ENCODE data around the gene SCLY. TPM values are rescaled to one million over a fixed set of nuclear protein-coding genes. Genes with fewer than 3 reads are reported as not detected.

The SCLY gene
- total RNA-seq, 3 donors from 2014 or later = 11.2 to 19.8 (median 19.5) TPM

- Histone ChIP-seq H3K4me3 (peak overlapping the region; percentile 74), H3K9me3 (no peaks in the 10 kb centered on the region), H3K4me1 (ENCODE audit: low read depth) (peaks cover 9% of the 10 kb centered on the region), H3K36me3 (ENCODE audit: low read depth) (no peaks in the 10 kb centered on the region)
- DNase-seq (no peak), ATAC-seq (no peak)
- no peak for TF ChIP-seq CTCF (IDR thresholded peaks at IDR 0.05)
- intact Hi-C loops (cut with DNase I, micrococcal nuclease) = no loop called here
These were observed 682 bp upstream of the SCLY start for GRCh38 chr2:238060096-238060541.

DNA sequence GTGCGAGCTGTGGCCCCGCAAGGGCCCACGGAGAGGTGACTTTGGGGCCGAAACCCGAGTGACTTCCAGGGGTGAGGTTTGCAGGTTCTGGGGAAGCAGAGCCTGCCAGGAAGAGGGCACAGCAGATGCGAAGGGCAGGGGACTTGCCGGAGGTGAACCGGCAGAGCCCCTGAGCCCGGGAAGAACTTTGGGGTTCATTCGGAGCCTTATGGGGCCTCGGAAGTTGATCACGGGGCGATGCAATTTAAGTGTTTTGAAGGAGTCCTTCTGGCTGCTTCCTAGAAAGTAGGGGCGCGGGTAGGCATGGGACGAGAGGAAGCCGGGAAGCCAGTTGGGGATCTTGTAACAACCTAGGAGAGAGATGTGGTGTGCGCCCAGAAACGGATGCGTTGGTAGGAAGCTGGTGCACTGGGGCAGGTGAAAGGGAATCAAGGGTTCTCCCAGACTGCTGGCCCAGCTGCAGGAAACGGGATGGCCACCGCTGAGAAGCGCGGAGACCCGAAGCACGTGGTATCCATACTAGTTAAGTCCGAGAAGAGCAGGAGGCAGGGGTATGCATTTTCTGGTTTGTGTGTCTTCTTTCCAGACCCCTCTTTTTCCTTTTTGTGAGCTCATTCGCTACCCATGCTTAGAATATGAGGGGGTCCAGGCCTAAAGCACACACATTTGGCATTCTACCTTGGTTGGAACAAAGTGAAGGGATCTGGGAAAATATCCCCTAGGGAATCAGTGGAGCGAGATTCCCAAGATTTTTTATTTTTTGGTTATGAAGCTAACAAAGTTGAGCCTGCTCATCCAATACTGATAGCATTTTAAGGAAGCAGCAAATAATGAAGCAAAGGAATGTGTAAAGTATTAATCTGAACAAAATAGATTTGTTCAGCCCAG lies 758 bp downstream of the SCLY start:
- ATAC-seq = peak; percentile 17
- Histone ChIP-seq H3K9me3 (no peaks in the 10 kb centered on the region), H3K4me1 (ENCODE audit: low read depth) (peaks cover 9% of the 10 kb centered on the region), H3K36me3 (ENCODE audit: low read depth) (no peaks in the 10 kb centered on the region), H3K4me3 (peak overlapping the region; percentile 74)
- TF ChIP-seq CTCF (IDR thresholded peaks at IDR 0.05) = no peak
- intact Hi-C loops (cut with DNase I, micrococcal nuclease) = no loop called here
- peak in 2 of 3 donors; percentile 38 to 60 for DNase-seq

GRCh38 chr2:238063414-238064189 lies 2.8 kb downstream of the SCLY start:
- TF ChIP-seq CTCF (IDR thresholded peaks at IDR 0.05) = no peak
- H3K4me1 ChIP-seq (ENCODE audit: low read depth) = peaks cover 9% of the 10 kb centered on the region
- intact Hi-C loops (cut with DNase I, micrococcal nuclease) = no loop called here
- DNase-seq (peak in 1 of 3 donors; percentile 30), ATAC-seq (no peak)
- H3K36me3 ChIP-seq (ENCODE audit: low read depth) = no peaks in the 10 kb centered on the region
- no peaks in the 10 kb centered on the region for H3K9me3 ChIP-seq
- H3K4me3 ChIP-seq = no peak overlapping the region

- DNase-seq (no peak), ATAC-seq (no peak)
- no peak for TF ChIP-seq CTCF (IDR thresholded peaks at IDR 0.05)
- Histone ChIP-seq H3K36me3 (ENCODE audit: low read depth) (no peaks in the 10 kb centered on the region), H3K4me1 (ENCODE audit: low read depth) (peaks cover 9% of the 10 kb centered on the region), H3K9me3 (no peaks in the 10 kb centered on the region), H3K4me3 (no peak overlapping the region)
- intact Hi-C loops (cut with DNase I, micrococcal nuclease) = no loop called here
These were observed 3.6 kb downstream of the SCLY start for GRCh38 chr2:238064376-238064775.

GRCh38 chr2:238065071-238065846 lies 4.5 kb downstream of the SCLY start:
- DNase-seq = no peak

More at GRCh38 chr2:238065071-238065846, 4.5 kb downstream of the SCLY start:
- intact Hi-C loops (cut with DNase I, micrococcal nuclease) = no loop called here
- Histone ChIP-seq H3K4me1 (ENCODE audit: low read depth) (peaks cover 9% of the 10 kb centered on the region), H3K36me3 (ENCODE audit: low read depth) (no peaks in the 10 kb centered on the region), H3K4me3 (no peak overlapping the region), H3K9me3 (no peaks in the 10 kb centered on the region)
- no peak for TF ChIP-seq CTCF (IDR thresholded peaks at IDR 0.05)
- ATAC-seq = no peak
